ENCODE measurements around the gene FAM186B. TPM values are rescaled to one million over a fixed set of nuclear protein-coding genes. Genes with fewer than 3 reads are reported as not detected.

FAM186B gene
- polyA plus RNA-seq, 2 of the 4 experiments (the other 2 are of a cell fraction) = 0.04 to 0.08 TPM

DNA sequence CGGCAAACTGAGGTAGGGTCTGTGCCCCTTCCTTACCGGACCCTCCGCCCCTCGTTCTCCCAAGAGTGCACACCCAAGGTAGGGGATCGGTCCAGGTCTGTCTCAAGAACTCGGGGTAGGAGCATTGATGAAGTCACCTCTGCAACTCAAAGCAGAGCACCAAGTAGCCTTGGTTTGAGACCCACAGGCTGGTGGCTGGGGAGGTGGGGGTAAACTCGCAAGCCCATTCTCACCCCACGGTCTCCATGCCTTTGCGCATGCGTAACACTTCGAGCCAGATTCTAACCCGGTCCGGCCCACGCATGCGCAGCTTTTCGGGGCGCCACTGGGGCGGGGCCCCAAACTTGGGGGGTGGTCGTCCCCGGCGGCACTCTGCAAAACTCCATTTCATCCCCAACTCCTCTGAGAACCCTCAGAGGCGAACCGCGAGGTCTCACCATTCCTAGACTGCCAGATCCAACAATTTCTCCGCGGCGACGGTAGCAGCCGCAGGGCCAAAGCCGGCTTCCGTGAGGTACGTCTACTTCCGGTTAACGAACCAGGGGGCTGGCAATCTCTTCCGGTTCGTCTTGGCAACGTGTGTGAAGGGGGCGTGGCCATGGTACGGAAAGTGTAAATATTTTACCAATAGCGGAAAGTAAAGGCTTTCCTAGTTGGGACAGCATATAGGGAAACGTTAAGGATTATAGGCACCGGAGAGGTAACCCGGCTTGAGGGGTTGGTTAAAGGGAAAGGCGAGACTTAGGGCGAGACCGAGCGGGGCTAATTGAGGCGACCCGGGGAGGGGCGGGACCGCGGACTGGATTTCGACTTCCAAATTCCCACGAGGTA lies 37.6 kb downstream of the FAM186B start, which contains the start of gene MCRS1:
MCRS1 (minus strand) TSS at position 532 of the 831 bp plus-strand sequence. CDS start 1,411 bp downstream, outside the sequence.
- peak; percentile 89 to 90 for ATAC-seq
- FAIRE-seq = no peak
- Histone ChIP-seq H3K27ac (peak within 1 kb of the TSS; percentile 95 to 99), H3K4me2 (peak within 1 kb of the TSS; percentile 98), H3K9me3 (no peaks in the 10 kb centered on the region), H3K4me1 (peaks cover 13% of the 10 kb centered on the region), H3K4me3 (peak within 1 kb of the TSS; percentile 65)
- DNase-seq (ENCODE audit: low read depth in 1 of 2, low spot score in 1 of 2) = peak; percentile 94 to 99
- TF ChIP-seq FOSL2 (IDR thresholded peaks at IDR 0.05) (no peak), FOSL2 (CRISPR knock-in tag; IDR thresholded peaks at IDR 0.05) (0 out of 2 replicates have a peak, but pooled peaks have one; percentile 5), ATOH8 (CRISPR knock-in tag; IDR thresholded peaks at IDR 0.05; ENCODE audit: low read depth) (no peak), CHD2 (IDR thresholded peaks at IDR 0.05; ENCODE audit: low read length, partially characterized antibody) (no peak), POLR2A (IDR thresholded peaks at IDR 0.05; ENCODE audit: low read length) (peak; percentile 63), RFX5 (IDR thresholded peaks at IDR 0.05) (peak; percentile 47; the same call in 1 of the 2 replicates), MAX (IDR thresholded peaks at IDR 0.05) (peak; percentile 97), PHF8 (IDR thresholded peaks at IDR 0.05; ENCODE audit: borderline replicate concordance, low read depth) (peak; percentile 99), REST (IDR thresholded peaks at IDR 0.05) (0 out of 2 replicates have a peak, but pooled peaks have one; percentile 15), FOSB (CRISPR knock-in tag; IDR thresholded peaks at IDR 0.05) (no peak), BCL3 (IDR thresholded peaks at IDR 0.05) (peak; percentile 41; the same call in 2 of the 3 replicates), MYC (IDR thresholded peaks at IDR 0.05; ENCODE audit: borderline replicate concordance, low read length) (peak; percentile 58; the same call in 1 of the 2 replicates), JUN (IDR thresholded peaks at IDR 0.05) (peak; percentile 72 to 87; a peak in 4 of 5 replicates)
- TF ChIP-seq, protein P1, sequence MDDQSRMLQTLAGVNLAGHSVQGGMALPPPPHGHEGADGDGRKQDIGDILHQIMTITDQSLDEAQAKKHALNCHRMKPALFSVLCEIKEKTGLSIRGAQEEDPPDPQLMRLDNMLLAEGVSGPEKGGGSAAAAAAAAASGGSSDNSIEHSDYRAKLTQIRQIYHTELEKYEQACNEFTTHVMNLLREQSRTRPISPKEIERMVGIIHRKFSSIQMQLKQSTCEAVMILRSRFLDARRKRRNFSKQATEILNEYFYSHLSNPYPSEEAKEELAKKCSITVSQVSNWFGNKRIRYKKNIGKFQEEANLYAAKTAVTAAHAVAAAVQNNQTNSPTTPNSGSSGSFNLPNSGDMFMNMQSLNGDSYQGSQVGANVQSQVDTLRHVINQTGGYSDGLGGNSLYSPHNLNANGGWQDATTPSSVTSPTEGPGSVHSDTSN (IDR thresholded peaks at IDR 0.05) = peak; percentile 66; the same call in 1 of the 2 replicates
- TF ChIP-seq, protein P2, sequence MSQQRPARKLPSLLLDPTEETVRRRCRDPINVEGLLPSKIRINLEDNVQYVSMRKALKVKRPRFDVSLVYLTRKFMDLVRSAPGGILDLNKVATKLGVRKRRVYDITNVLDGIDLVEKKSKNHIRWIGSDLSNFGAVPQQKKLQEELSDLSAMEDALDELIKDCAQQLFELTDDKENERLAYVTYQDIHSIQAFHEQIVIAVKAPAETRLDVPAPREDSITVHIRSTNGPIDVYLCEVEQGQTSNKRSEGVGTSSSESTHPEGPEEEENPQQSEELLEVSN (IDR thresholded peaks at IDR 0.05; ENCODE audit: borderline replicate concordance, low read depth) = peak; percentile 53; the same call in 1 of the 2 replicates
- 2% methylated on average over 54 of the region's 54 CpGs for WGBS (ENCODE audit: missing lambda C conversion rate)
- ChIA-PET POLR2A (interaction anchor here (0.6 to 1.1 kb wide), 17 partner anchors 12 to 245 kb away, joined by 3 to 9 read pairs (median 5); partner anchors contain the start of genes SPATS2, TMBIM6 and TROAP), CTCF (interaction anchor here (1.0 to 7.0 kb wide), 10 partner anchors 10 to 236 kb away, joined by 3 to 58 read pairs (median 6); partner anchors contain the start of gene DNAJC22)

DNA sequence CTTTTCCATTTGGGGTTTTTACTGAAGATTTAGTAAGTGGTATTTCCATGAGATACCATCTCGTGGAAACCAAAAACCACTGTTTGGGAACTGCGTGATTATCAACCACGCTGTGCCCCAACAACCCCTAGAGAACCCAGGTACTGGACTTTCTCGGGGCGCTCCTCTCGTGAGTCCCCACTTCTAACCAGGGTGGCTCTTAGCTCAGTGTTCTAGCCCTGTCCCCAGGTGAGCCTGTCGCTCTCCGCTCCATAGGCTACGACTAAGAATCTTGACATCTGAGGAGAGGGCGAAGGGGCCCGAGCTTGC lies 38.2 kb downstream of the FAM186B start:
- DNase-seq (ENCODE audit: low read depth in 1 of 2, low spot score in 1 of 2) (no peak), FAIRE-seq (no peak), ATAC-seq (peak; percentile 4 to 27; a peak in 3 of 6 replicates)
- H3K4me2 ChIP-seq = peak overlapping the region; percentile 98
- H3K4me3 ChIP-seq = peak overlapping the region; percentile 65
- ChIA-PET CTCF (interaction anchor here (0.6 to 7.0 kb wide), 11 partner anchors 9 to 315 kb away, joined by 3 to 49 read pairs (median 5); partner anchors contain the start of gene DNAJC22), POLR2A (interaction anchor here (0.6 to 1.1 kb wide), 17 partner anchors 12 to 244 kb away, joined by 3 to 9 read pairs (median 5); partner anchors contain the start of genes SPATS2, TMBIM6 and TROAP)
- peaks cover 13% of the 10 kb centered on the region for H3K4me1 ChIP-seq
- H3K27ac ChIP-seq = peak overlapping the region; percentile 95 to 99
- no peaks in the 10 kb centered on the region for H3K9me3 ChIP-seq
- TF ChIP-seq, protein P3, sequence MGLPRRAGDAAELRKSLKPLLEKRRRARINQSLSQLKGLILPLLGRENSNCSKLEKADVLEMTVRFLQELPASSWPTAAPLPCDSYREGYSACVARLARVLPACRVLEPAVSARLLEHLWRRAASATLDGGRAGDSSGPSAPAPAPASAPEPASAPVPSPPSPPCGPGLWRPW (IDR thresholded peaks at IDR 0.05) = no peak
- no peak for TF ChIP-seq ESRRA (IDR thresholded peaks at IDR 0.05; ENCODE audit: borderline replicate concordance, low read length)
- no peak for TF ChIP-seq JUNB (IDR thresholded peaks at IDR 0.05)
- TF ChIP-seq HEYL (CRISPR knock-in tag; IDR thresholded peaks at IDR 0.05) = no peak
- no peak for TF ChIP-seq ZFP36 (IDR thresholded peaks at IDR 0.05; ENCODE audit: borderline replicate concordance, partially characterized antibody)
- no peak for TF ChIP-seq TP53 (CRISPR knock-in tag; IDR thresholded peaks at IDR 0.05)
- TF ChIP-seq EHMT2 (IDR thresholded peaks at IDR 0.05; ENCODE audit: low read depth) = no peak
- no peak for TF ChIP-seq ZC3H11A (IDR thresholded peaks at IDR 0.05)
- TF ChIP-seq PHF8 (IDR thresholded peaks at IDR 0.05; ENCODE audit: borderline replicate concordance, low read depth) = no peak
- 12% methylated on average over 11 of the region's 11 CpGs for WGBS (ENCODE audit: missing lambda C conversion rate)

All from A549 (cell line).